Left ventricle myocardium inferior (tissue), 1 donor: ENCODE measurements around the gene ZBTB25. TPM values are rescaled to one million over a fixed set of nuclear protein-coding genes. Genes with fewer than 3 reads are reported as not detected.

Source experiments
- DNase-seq: peaks from one replicate; pipeline ENCODE4 v3.0.0-alpha.2; 2020
- H3K27ac ChIP-seq: fragments of 200-600 bp; replicated peaks from 2 replicates; pipeline ENCODE4 v1.8.0; 2021
- H3K27me3 ChIP-seq: fragments of 200-600 bp; 2 replicates; pipeline ENCODE4 v1.8.0; 2021; ENCODE audit warnings: low read depth
- H3K36me3 ChIP-seq: fragments of 200-600 bp; 2 replicates; pipeline ENCODE4 v1.8.0; 2021
- H3K4me1 ChIP-seq: fragments of 200-600 bp; 2 replicates; pipeline ENCODE4 v1.8.0; 2021
- H3K4me3 ChIP-seq: fragments of 200-600 bp; 2 replicates; pipeline ENCODE4 v1.8.0; 2021; ENCODE audit warnings: mild to moderate bottlenecking, moderate library complexity
- H3K9me3 ChIP-seq: fragments of 200-600 bp; replicated peaks from 2 replicates; pipeline ENCODE4 v1.8.0; 2021
- CTCF ChIP-seq: fragments of 200-600 bp; IDR thresholded peaks from 2 replicates; pipeline ENCODE4 v1.8.0; 2021; ENCODE audit warnings: antibody characterized with exemption, mild to moderate bottlenecking, borderline replicate concordance
- intact Hi-C: fragments of 100-400 bp; cut with micrococcal nuclease; formaldehyde crosslinking; loops from one replicate; pipeline ENCODE4 v1.11.0; 2022
- long read RNA-seq: library from polyadenylated mRNA; unstranded; transcript quantifications from one replicate; pipeline ENCODE4 v2.0.0, GENCODE V29; 2021
- total RNA-seq: library from RNA; stranded (reverse); fragmentation: NEBNext Ultra II Directional; extraction: Animal tissue kit (Norgen Biotek cat#: 25700); gene quantifications from one replicate; pipeline ENCODE4 v1.2.1, GENCODE V29; 2021
- donor health status: DM: no; HTN: yes; CAD: no; lungs with severe emphysema.

The ZBTB25 gene
- total RNA-seq, result 20.8 TPM
- long read RNA-seq, partial matches to known transcripts, result 6 of 12 reads
- long read RNA-seq, other reads (novel, unspliced or antisense), result 6 of 12 reads

- TF ChIP-seq CTCF, result no peak
- Histone ChIP-seq H3K27ac (peak within 1 kb of the TSS; percentile 100), H3K4me1 (peaks cover 93% of the 10 kb centered on the region), H3K9me3 (no peaks in the 10 kb centered on the region), H3K27me3 (no peaks in the 10 kb centered on the region), H3K36me3 (no peaks in the 10 kb centered on the region), H3K4me3 (peak within 1 kb of the TSS; percentile 95)
- peak; percentile 90 for DNase-seq
- intact Hi-C loops, result no loop called here
Measured at GRCh38 chr14:64503434-64504309, at the start of gene ZBTB25. Gene ZBTB25 (minus strand): TSS chr14:64503838. CDS start chr14:64490533, 13,305 bp downstream.

- peak overlapping the region; percentile 64 for H3K4me3 ChIP-seq
- no peak for TF ChIP-seq CTCF
- intact Hi-C loops, result no loop called here
- H3K36me3 ChIP-seq, result no peaks in the 10 kb centered on the region
- peaks cover 16% of the 10 kb centered on the region for H3K4me1 ChIP-seq
- peaks cover 12% of the 10 kb centered on the region for H3K27me3 ChIP-seq
- no peaks in the 10 kb centered on the region for H3K9me3 ChIP-seq
- no peak for DNase-seq
- H3K27ac ChIP-seq, result no peak overlapping the region
Measured at GRCh38 chr14:64550621-64551333, 47.1 kb upstream of the ZBTB25 start.

GRCh38 chr14:64549791-64550620 is 46.4 kb upstream of the ZBTB25 start, which contains the start of gene PPP1R36:
Gene PPP1R36 (plus strand): TSS chr14:64549961. CDS start chr14:64549998, 37 bp downstream.
- Histone ChIP-seq H3K9me3 (no peaks in the 10 kb centered on the region), H3K36me3 (no peaks in the 10 kb centered on the region), H3K4me1 (peaks cover 16% of the 10 kb centered on the region), H3K27me3 (peaks cover 12% of the 10 kb centered on the region), H3K27ac (no peak within 1 kb of the TSS), H3K4me3 (peak within 1 kb of the TSS; percentile 64)
- DNase-seq, result peak; percentile 34
- peak; percentile 3 for TF ChIP-seq CTCF
- intact Hi-C loops, result no loop called here

- no peaks in the 10 kb centered on the region for H3K9me3 ChIP-seq
- no peak for DNase-seq
- no peak overlapping the region for H3K27ac ChIP-seq
- TF ChIP-seq CTCF, result no peak
- no peak overlapping the region for H3K4me3 ChIP-seq
- intact Hi-C loops, result no loop called here
- H3K4me1 ChIP-seq, result peaks cover 16% of the 10 kb centered on the region
- H3K36me3 ChIP-seq, result no peaks in the 10 kb centered on the region
- peaks cover 12% of the 10 kb centered on the region for H3K27me3 ChIP-seq
Measured at GRCh38 chr14:64549016-64549415, 45.4 kb upstream of the ZBTB25 start.
